GM13976 (cell line): ENCODE data around the gene TCFL5.

Source experiments
- DNase-seq: peaks from one replicate; pipeline ENCODE4 v3.0.0; 2012; ENCODE audit warnings: low spot score
- in situ Hi-C: fragments of 300-500 bp; cut with MboI; formaldehyde crosslinking; loops from one replicate; pipeline ENCODE4 v1.12.0; 2022; ENCODE audit warnings: low sequenced_read_pairs, mixed read lengths, inconsistent platforms; ENCODE audit not compliant: unreplicated experiment
- TF ChIP-seq, protein P1 (sequence below): IDR thresholded peaks from 2 replicates; pipeline ENCODE4 v1.5.1; 2012; ENCODE audit warnings: borderline replicate concordance, mild to moderate bottlenecking; ENCODE audit not compliant: insufficient read depth; ENCODE audit errors: extremely low read depth, missing control alignments, control extremely low read depth

The TCFL5 gene

DNA sequence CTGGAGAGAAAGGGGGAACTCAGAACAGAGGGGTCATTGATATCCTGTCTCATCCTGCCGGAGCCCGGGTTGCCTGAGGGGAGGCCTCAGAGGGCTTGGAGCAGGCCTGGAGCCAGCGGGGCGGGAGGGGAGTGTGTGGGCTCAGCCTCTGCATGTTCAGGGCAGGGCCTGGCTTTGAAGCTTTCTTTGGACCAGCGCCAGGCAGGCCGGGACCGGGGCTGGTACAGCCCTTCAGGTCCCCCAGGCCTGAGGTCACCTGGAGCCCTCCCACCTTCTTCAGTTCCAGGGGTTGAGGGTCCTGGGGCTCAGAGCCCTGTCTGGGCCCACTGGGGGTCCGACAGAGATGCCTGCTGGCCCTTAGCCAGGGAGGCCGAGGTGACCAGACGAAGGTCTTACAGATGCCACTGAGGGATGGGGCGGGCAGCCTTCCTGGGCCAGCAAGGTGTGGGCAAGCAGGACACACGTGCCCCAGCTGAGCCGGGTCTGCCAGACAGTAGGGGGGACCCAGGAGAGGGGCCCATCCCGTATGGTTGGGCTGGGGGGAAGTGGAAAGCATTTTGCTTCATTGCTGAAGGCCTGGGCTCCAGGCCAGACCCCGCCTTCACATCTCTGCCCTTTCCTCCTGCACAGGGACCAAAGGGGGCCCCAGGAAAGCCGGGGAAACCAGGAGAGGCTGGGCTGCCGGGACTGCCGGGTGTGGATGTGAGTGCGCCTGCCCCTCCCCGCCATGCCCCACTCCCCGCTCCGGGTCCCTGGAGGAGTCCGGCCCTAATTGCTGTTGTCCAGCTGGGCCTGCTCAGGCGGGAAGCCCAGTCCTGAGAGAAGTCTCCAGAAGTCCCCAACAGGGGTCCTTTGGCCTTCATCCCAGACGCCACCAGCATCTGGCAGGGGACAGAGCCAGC lies 42.8 kb downstream of the TCFL5 start:
- in situ Hi-C loops = no loop called here
- DNase-seq = no peak
- TF ChIP-seq, protein P1, sequence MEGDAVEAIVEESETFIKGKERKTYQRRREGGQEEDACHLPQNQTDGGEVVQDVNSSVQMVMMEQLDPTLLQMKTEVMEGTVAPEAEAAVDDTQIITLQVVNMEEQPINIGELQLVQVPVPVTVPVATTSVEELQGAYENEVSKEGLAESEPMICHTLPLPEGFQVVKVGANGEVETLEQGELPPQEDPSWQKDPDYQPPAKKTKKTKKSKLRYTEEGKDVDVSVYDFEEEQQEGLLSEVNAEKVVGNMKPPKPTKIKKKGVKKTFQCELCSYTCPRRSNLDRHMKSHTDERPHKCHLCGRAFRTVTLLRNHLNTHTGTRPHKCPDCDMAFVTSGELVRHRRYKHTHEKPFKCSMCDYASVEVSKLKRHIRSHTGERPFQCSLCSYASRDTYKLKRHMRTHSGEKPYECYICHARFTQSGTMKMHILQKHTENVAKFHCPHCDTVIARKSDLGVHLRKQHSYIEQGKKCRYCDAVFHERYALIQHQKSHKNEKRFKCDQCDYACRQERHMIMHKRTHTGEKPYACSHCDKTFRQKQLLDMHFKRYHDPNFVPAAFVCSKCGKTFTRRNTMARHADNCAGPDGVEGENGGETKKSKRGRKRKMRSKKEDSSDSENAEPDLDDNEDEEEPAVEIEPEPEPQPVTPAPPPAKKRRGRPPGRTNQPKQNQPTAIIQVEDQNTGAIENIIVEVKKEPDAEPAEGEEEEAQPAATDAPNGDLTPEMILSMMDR = no peak

DNA sequence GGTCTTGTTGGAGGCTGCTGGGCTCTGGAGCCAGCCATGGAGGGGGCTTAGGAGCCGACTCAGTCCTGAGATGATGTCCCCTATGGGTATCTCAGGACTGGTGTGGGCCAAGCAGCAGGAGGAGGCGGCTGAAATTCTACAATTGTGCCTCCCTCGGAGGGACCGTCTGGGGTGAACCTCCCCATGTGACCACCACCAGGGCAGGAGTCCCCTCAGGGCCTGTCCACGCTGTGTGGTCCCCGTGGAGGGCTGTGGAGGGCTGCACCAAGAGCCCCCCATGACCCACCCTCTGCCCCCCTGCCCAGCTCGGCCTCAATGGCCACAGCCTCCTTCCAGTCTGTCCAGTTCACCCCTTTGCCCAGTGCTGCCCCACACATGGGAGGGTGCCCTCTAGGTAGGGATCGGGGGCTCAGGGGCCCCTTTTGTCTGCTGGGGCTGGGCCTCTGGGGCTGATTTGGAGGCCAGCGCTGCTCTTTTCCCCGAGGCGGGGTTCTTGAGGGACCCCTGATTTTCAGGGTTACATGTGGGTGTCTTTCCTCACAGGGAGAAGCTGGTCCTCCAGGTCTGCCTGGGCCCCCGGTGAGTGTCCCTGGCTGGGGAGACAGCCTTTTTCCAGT lies 43.5 kb downstream of the TCFL5 start:
- TF ChIP-seq, protein P1 = no peak
- in situ Hi-C loops = no loop called here
- no peak for DNase-seq

DNA sequence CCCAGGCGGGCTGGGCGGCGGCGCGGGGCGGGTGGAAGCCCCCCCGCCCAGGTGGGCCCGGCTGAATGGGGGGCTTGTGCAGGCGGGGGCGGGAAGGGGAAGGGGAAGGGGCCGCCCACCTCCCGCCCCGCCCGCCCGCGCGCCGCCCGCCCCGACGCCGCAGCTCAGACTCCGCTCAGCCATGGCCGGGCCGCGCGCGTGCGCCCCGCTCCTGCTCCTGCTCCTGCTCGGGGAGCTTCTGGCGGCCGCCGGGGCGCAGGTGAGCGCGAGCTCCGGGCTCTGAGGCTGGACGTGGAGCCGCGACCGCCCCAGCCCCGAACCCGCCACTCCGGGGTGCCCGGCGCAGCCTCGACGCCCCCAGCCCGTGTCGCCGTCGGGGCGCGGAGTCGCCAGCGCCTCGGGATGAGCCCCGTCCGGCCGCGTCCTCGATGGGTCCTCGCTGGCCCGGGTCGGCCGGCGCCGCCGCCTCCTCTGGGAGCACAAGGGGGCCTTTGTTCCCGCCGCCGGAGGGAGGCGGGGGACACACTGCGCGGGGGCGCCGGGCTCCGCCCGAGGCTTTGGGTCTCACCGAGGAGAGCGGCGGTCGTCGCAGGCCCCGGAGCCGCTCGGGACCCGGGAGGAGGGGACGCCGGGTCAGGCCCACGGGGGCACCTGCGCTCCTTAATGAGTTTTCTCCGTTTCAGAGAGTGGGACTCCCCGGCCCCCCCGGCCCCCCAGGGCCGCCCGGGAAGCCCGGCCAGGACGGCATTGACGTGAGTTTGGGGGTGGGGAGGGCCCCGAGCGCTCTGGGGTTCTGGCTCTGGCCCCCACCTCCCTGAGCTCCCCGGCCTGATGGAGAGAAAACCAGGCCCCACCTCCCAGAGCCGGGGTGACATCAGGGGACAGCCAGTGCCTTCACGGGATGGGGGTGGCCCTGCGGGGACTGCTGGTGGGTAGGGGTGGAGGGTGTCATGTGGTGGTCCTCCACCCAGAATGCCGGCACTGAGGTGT lies 44.4 kb downstream of the TCFL5 start, which contains the start of gene COL9A3:
Gene COL9A3, plus strand, starts transcription at position 167 of the 990 bp plus-strand sequence. Its CDS starts 15 bp downstream, at position 182.
- in situ Hi-C loops = no loop called here
- TF ChIP-seq, protein P1 = no peak
- DNase-seq = no peak

DNA sequence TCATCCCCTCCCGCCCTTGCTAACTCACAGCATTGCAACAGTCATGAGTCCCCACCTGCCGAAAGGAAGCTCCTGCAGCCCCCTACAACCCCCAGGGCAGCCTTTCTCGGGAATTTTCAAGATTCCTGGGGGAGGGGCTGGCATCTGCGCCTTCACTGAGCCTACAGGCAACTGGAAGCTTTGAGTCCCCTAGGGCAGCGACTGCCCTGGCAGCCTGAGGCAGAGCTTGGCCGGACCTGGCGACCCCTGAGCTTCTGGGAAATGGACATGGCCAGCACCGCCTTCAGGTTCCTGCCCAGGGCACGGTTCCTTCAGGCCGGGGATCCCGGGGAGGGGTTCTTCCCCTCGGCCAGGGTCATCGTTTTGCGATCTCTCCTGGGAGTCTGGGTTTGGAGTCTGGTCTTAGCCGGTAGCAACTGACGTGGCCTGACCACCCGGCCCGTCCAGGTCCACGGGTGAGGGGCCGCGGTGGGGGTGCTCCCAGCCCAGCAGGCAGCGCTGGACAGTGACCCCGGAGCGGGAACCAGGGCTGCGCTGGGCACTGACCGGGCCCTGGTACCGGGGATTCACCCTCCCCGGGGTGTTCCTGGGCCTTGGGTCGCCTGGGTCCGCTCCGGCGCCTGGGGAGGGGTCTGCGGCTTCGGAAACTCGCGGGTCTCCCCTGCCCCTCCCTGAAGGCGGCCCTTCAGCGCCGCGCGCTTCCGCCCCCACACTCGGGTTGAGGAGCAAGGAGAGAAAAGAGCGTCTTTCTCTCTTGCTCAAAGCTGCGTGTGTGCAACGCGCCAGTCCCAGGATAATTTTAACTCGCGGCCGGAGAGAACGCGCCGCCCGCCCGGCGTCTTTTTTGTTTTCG lies 45.4 kb downstream of the TCFL5 start:
- TF ChIP-seq, protein P1 = no peak
- DNase-seq = no peak
- in situ Hi-C loops = no loop called here

DNA sequence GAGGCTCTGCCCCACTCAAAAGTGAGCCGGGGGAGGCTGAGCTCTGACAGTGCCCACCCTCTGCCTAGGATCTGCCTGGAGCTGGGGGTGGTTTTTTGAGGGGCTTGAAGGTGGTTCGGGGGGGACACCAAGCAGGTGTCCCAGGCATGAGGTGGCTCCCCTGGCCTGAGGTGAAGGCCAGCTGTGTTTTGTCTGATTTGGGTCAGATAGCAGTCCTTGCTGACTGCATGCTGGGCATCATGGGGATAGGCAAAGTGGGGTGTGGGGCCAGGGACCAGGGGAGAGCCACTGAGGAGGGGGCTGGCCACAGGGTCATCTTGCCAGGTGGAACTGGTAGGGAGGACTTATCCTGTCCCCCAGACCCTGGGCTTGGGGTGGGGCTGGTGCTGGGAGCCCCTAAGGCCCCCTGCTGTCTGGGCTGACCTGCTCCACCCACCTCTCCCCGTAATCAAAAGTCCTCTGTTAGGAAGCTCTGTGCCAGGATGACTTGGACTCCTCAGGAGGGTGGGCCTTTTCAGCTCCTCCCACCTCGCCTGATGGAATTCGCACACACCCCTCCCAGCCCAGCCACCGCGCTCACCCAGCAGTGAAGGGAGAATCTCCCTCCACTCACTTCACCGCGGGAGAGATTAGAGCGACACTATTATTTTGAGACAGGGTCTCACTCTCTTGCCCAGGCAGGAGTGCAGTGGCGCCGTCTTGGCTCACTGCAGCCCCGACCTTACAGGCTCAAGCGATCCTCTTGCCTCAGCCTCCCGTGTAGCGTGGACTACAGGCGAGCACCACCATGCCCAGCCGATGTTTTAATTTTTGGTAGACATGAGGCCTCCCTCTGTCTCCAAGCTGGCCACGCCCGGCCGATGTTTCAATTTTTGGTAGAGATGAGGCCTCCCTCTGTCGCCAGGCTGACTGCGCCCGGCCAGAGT lies 46.3 kb downstream of the TCFL5 start:
- no peak for DNase-seq
- in situ Hi-C loops = no loop called here
- TF ChIP-seq, protein P1 = no peak
